GM21529 (cell line): ENCODE measurements around the gene TAOK2.
"Not testable (repeated sequence)": the region's sequence is repeated elsewhere in the genome, so short reads cannot be mapped to it uniquely, and the experiment has no call there.

Experiments
- ATAC-seq: cut with Tn5 transposase; IDR thresholded peaks from one replicate; pipeline ENCODE4 v1.9.1; 2021; ENCODE audit not compliant: unreplicated experiment

The TAOK2 gene

DNA sequence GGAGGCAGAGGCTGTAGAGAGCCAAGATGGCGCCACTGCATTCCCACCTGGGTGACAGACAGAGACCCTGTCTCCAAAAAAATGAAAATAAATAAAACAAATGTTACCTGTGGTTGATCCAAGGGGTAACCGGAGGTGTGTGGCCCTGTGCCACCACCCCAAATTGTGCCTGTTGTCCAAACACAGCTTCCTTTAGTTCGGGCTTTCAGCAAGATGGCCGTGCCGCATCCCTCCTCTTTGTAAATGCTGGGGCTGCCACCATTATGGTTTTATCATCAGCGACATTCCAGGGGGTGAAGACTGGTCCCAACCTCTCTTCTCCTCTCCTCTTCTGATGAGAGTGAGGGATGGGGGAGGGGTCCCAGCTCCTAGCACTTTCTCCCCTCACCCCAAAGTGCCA lies 49.2 kb downstream of the TAOK2 start, which contains the start of gene C16orf92:
C16orf92 (plus strand) TSS at position 312 of the 400 bp plus-strand sequence. CDS start 143 bp downstream, outside the sequence.
- ATAC-seq = no peak

GRCh38 chr16:30023586-30023985 lies 49.9 kb downstream of the TAOK2 start:
- no peak for ATAC-seq

DNA sequence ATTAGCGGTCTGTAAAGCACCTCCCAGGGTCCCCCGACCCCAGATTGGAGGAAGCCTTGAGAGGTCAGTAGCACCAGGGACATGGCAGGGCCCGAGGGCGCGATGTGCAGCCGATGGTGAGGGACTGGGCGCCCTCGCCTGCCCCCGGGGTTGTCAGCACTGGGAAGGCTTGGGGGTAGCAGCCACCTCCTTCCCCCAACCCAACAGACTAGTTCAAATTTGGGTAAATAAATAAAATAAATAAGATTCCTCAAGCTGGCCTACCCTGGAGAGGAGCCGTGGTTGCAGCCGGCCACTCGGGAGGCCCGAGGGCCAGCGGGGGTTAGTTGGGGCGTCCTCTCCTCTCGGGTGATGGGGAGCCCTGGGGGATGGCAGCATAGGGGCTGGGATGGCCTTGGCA lies 50.8 kb downstream of the TAOK2 start:
- no peak for ATAC-seq

DNA sequence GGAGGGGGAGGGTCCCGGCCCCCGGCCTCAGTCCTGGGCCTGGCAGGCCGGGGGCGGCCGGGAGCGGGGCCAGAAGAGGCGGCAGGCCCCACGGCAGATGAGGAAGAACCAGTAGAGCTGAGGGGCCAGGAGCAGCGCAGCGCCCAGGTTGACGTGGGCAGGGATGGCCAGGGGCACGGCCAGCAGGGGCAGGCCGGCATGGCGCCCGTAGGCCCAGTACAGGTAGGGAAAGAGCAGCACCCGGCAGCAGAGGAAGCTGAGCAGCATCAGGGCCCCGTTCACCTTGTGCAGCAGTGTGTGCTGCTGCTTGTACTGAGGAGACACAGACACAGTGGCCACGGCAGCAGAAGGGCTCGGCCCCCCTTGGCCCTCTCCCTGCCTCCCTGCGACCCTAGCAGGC lies 51.5 kb downstream of the TAOK2 start:
- ATAC-seq = no peak

- no peak for ATAC-seq
Measured at GRCh38 chr16:30025574-30025973, 51.9 kb downstream of the TAOK2 start.

GRCh38 chr16:30026449-30026848 lies 52.8 kb downstream of the TAOK2 start:
- ATAC-seq = no peak

- no peak for ATAC-seq
Measured at GRCh38 chr16:30027588-30028437, 54.1 kb downstream of the TAOK2 start.

DNA sequence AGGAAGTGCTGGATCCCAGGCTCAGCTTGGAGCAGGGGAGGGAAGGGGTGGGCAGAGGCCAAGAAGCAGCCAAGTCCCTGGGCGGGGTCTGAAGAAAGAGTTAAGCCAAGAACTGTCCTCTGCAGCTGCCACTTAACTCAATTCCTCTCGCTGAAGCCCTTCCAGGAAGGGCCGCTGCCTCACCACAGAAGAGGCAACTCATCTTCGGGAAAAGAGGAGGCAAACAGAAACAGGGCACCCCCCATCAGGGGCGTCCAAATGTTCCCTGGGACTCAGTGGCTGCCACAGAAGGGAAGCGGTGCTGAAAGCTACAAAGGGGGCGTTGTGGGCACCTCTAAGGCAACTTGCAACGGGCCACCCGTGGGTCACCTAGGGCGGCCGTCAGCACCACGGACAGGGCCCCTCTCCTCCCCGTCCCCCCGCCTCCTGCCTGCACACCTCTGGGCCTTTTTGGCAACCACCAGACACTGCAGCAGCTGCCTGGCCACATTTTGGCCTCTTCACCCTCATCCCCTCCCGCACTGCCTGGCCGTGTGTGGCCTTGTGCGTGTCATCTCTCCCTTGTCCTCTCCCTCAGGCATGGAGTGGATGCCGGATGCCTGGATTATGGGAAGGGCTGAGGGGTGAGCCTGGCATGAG lies 54.9 kb downstream of the TAOK2 start:
- no peak for ATAC-seq

DNA sequence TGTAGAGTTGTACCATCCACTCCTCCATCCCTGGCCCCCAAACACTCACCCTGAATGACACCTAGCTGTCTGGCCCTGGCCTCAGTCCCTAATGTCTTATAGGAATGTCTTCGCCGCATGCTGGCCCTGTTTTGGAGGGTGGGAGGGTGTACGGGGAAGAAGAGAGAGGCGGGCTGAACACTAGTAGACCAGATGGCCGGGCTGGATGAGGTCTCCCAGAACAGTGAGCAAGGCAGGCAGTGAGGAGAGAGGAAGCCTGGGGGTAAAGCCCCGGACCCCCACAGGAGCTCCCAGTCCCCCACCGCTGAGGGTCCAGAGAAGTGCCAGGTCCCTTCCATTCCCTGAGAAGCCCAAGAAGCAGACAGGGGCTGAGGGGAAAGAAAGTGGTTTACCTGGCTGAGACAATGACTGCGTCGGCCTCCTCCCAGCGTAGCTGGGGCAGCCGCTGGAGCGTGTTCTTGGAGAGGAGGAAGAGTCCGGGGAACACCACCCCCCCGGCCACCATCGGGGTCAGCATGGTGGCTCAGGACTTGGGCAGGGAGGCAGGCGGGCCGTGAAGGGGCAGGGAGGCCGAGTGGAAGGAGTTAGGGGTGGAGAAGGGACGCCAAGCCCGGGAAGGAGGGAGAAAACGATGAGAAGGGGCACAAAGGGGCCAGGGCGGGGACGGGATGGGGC lies 56.5 kb downstream of the TAOK2 start:
- no peak for ATAC-seq

GRCh38 chr16:30030841-30031413 lies 57.3 kb downstream of the TAOK2 start, which contains the start of gene TLCD3B:
TSS of gene TLCD3B (minus strand) at chr16:30031271. CDS start at chr16:30030527, 744 bp downstream.
- ATAC-seq = no peak

DNA sequence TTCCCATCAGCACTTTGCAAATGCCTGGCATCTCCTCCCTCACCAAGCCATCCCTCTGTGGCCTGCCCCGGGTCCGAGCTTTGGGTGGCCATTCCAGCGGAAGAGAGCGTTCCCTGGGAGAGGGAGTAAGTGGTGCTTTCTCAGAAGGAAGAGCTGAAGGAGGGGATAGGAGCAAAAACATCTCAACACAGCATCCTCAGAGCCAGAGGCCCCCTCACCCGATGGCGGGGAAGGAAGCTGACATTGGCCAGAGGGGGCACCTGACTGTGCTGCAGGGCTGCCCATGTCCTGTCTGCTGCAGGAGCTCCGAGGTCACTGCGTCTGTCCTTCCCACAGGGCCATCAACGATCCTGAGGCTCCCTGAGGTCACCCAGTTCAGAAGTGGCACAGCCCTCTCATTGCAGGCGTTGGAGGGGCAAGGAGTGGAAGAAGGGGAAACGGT lies 57.8 kb downstream of the TAOK2 start:
- ATAC-seq = no peak

- ATAC-seq = no peak
Measured at GRCh38 chr16:30032083-30032819, 58.6 kb downstream of the TAOK2 start.

- ATAC-seq = no peak
Measured at GRCh38 chr16:30033270-30033669, 59.6 kb downstream of the TAOK2 start.

GRCh38 chr16:30040221-30040620 lies 66.6 kb downstream of the TAOK2 start:
- no peak for ATAC-seq

DNA sequence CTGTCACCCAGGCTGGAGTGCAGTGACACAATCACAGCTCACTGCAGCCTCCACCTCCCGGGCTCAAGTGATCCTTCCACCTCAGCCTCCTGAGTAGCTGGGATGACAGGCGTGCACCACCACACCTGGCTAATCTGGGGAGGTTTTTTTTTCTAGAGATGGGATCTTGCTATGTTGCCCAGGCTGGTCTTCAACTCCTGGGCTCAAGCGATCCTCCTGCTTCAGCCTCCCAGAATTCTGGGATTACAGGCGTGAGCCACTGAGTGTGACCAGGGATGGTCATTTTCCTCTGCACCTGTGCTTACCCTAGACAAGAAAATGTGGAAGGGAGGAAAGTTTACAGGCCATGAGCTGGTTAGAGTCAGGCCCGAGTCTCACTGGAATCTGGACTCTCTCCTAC lies 67.0 kb downstream of the TAOK2 start:
- ATAC-seq = not testable (repeated sequence)

DNA sequence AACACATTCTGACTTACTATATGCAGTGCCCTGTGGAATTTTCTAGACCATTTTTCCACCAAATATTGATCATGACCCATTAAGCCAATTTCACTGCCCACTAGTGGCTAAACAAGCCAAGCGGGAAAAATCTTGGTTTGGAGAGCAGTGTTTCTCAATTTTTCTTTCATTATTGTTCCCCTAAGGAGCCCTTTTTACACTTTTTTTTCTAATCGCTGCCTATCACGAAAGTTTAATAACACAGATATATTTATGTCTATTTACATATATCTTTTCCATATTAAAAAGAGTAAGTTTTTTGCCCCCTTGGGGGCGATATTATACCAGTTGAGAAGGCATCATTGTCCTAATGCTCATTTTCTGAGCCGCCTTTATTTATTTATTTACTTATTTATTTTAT lies 68.2 kb downstream of the TAOK2 start:
- no peak for ATAC-seq
